HG02678 (cell line): Measurements from ENCODE around the gene RASA1.

Experiments used
- ATAC-seq: cut with Tn5 transposase; IDR thresholded peaks from one replicate; pipeline ENCODE4 v1.9.1; 2021; ENCODE audit warnings: mild to moderate bottlenecking, moderate library complexity; ENCODE audit not compliant: unreplicated experiment

Gene RASA1

GRCh38 chr5:87438231-87438630 is 170.5 kb downstream of the RASA1 start:
- no peak for ATAC-seq
